ENCODE data around the gene TNFSF4. TPM values are rescaled to one million over a fixed set of nuclear protein-coding genes. Genes with fewer than 3 reads are reported as not detected.

The TNFSF4 gene
- polyA plus RNA-seq, 1 donor from 2014 or later: 1.0 TPM

GRCh38 chr1:173134029-173134428, 73.1 kb downstream of the TNFSF4 start:
- Histone ChIP-seq H2AFZ (ENCODE audit: low read depth, low read length) (no peak overlapping the region), H3K9me3 (ENCODE audit: low read length) (no peaks in the 10 kb centered on the region), H3K27me3 (ENCODE audit: insufficient read depth, low read depth, low read length) (no peaks in the 10 kb centered on the region), H4K20me1 (ENCODE audit: insufficient read depth) (no peaks in the 10 kb centered on the region), H3K27ac (ENCODE audit: low read length) (no peak overlapping the region), H3K36me3 (ENCODE audit: insufficient read depth, low read length) (no peaks in the 10 kb centered on the region), H3K4me2 (ENCODE audit: low read length) (no peak overlapping the region), H3K9ac (ENCODE audit: low read length) (no peak overlapping the region), H3K9me2 (ENCODE audit: insufficient read depth, low read length) (no peaks in the 10 kb centered on the region), H3F3A (ENCODE audit: insufficient read depth, low read length, poor library complexity, severe bottlenecking) (no peaks in the 10 kb centered on the region), H3K4me3 (ENCODE audit: low read length) (no peak overlapping the region), H3K79me2 (replicated peaks; ENCODE audit: insufficient read depth, low read length) (no peaks in the 10 kb centered on the region)
- TF ChIP-seq MXI1 (conservative IDR thresholded peaks at IDR 0.05; ENCODE audit: poor library complexity, severe bottlenecking) (no peak), TAF1 (IDR thresholded peaks at IDR 0.05; ENCODE audit: low read depth) (no peak), EP300 (conservative IDR thresholded peaks at IDR 0.05; ENCODE audit: poor library complexity, severe bottlenecking) (no peak), EZH2 (IDR thresholded peaks at IDR 0.05; ENCODE audit: borderline replicate concordance, insufficient read depth, low read length, poor library complexity, severe bottlenecking) (no peak), SMC3 (conservative IDR thresholded peaks at IDR 0.05; ENCODE audit: poor library complexity) (no peak)
- TF ChIP-seq, protein P1, sequence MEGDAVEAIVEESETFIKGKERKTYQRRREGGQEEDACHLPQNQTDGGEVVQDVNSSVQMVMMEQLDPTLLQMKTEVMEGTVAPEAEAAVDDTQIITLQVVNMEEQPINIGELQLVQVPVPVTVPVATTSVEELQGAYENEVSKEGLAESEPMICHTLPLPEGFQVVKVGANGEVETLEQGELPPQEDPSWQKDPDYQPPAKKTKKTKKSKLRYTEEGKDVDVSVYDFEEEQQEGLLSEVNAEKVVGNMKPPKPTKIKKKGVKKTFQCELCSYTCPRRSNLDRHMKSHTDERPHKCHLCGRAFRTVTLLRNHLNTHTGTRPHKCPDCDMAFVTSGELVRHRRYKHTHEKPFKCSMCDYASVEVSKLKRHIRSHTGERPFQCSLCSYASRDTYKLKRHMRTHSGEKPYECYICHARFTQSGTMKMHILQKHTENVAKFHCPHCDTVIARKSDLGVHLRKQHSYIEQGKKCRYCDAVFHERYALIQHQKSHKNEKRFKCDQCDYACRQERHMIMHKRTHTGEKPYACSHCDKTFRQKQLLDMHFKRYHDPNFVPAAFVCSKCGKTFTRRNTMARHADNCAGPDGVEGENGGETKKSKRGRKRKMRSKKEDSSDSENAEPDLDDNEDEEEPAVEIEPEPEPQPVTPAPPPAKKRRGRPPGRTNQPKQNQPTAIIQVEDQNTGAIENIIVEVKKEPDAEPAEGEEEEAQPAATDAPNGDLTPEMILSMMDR (IDR thresholded peaks at IDR 0.05; ENCODE audit: poor library complexity, severe bottlenecking): no peak
- TF ChIP-seq, protein P2, sequence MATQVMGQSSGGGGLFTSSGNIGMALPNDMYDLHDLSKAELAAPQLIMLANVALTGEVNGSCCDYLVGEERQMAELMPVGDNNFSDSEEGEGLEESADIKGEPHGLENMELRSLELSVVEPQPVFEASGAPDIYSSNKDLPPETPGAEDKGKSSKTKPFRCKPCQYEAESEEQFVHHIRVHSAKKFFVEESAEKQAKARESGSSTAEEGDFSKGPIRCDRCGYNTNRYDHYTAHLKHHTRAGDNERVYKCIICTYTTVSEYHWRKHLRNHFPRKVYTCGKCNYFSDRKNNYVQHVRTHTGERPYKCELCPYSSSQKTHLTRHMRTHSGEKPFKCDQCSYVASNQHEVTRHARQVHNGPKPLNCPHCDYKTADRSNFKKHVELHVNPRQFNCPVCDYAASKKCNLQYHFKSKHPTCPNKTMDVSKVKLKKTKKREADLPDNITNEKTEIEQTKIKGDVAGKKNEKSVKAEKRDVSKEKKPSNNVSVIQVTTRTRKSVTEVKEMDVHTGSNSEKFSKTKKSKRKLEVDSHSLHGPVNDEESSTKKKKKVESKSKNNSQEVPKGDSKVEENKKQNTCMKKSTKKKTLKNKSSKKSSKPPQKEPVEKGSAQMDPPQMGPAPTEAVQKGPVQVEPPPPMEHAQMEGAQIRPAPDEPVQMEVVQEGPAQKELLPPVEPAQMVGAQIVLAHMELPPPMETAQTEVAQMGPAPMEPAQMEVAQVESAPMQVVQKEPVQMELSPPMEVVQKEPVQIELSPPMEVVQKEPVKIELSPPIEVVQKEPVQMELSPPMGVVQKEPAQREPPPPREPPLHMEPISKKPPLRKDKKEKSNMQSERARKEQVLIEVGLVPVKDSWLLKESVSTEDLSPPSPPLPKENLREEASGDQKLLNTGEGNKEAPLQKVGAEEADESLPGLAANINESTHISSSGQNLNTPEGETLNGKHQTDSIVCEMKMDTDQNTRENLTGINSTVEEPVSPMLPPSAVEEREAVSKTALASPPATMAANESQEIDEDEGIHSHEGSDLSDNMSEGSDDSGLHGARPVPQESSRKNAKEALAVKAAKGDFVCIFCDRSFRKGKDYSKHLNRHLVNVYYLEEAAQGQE (IDR thresholded peaks at IDR 0.05; ENCODE audit: borderline replicate concordance): no peak

Other genes with a start within 250 kb of the TNFSF4 start
- gene TNFSF18, start 156.4 kb downstream of the TNFSF4 start, polyA plus RNA-seq: not detected in 2 replicates